ENCODE results near the gene GUCA1C.

The GUCA1C gene, protein sequence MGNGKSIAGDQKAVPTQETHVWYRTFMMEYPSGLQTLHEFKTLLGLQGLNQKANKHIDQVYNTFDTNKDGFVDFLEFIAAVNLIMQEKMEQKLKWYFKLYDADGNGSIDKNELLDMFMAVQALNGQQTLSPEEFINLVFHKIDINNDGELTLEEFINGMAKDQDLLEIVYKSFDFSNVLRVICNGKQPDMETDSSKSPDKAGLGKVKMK

GRCh38 chr3:108953700-108954099 is at the start of gene GUCA1C:
Gene GUCA1C, minus strand, starts transcription at chr3:108953879. Its CDS starts 117 bp downstream, at chr3:108953762.
- DNase-seq, result no peak

GRCh38 chr3:108998436-108998835 is 44.8 kb upstream of the GUCA1C start:
- DNase-seq, result no peak

DNA sequence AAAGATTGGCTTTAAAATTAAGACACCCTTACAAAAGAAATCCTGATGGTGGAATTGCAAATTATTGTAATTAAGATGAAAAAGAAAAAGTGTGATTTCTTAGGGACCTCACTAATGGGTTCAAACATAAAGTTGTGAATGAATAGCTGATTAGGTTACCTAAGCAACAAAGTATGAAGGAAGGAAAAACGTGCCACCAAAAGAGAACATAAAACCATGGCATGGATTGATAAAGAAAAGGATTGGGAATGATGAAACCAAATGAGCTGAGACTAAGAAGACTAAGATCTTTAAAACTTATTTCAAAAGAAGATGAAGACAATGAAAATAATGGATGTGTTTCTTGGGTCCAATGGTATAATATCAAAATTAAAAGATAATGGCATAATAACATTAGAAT is 32.2 kb upstream of the GUCA1C start:
- no peak for DNase-seq

DNA sequence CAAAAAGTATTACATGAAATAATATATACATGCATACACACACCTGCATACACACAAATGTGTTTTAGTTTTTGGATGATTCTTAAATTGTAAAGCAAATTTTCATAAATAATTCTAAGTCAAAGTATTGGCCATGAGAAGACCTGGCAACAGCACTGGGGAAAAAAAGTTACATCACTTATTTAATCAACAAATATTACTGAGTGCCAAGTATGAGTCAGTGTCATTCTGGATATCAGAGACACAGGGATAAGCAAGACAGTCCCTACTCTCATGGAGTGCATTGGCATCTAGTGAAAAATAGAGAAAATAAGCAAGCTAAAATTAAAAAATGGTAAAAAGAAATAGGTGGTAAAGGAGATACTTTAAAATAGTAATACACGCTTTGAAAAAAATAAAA is 29.4 kb upstream of the GUCA1C start:
- DNase-seq, result no peak

GRCh38 chr3:108976058-108976457 is 22.4 kb upstream of the GUCA1C start:
- no peak for DNase-seq

DNA sequence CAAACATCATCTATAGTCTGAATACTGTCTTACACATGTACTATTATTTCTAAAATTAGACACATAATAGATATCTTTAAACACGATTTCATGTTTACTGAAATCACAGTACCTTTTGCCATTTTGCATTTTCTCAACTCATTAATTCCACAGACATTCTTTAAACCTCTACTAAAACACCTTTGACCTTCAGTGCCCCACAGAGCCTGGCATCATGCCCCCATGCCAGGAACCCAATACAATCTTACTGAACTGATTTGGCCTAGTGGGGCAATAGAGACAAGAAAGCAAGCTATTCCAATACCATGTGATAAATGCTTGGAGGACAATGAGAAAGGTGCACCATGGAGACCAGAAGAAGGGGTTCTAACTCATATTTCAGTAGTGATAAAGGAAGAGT is 19.3 kb upstream of the GUCA1C start:
- DNase-seq, result no peak

DNA sequence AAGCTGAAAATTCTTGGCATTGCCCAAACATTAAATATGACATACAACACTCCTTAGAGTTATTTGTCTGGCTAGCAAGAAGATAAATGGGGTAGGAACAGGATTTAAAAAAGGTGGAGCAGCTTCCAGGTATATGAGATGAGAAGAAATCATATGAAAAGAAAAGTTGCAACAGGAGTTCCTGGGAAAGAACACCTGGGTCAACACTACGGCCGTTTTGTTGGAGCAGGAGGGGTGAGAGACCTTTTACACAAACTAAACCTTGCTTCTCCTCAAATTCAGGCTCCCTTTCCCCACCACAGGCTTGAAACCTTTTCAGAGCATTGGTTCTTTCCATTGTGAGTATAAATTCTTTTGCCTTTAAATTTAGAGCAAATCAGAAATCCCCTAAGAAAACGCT is 18.8 kb upstream of the GUCA1C start:
- no peak for DNase-seq

DNA sequence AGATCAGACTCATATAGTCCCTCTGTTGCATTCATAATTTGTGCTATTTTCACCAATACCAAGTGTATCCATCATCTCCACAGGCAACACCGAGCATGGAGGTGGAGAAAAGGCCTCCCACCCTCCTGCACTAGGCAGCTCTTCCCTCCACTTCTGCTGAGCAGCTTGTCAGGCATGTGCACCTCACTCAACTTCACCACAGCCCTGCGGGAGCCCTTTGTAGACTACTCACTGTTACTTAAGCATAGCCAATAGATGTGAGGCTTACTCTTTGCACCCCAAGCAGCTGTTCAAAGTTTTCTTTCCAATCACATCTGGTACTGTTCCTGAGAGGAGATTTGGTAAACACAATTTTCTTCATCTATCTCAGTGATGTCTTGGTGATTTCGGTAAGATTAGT is 16.9 kb upstream of the GUCA1C start:
- no peak for DNase-seq

DNA sequence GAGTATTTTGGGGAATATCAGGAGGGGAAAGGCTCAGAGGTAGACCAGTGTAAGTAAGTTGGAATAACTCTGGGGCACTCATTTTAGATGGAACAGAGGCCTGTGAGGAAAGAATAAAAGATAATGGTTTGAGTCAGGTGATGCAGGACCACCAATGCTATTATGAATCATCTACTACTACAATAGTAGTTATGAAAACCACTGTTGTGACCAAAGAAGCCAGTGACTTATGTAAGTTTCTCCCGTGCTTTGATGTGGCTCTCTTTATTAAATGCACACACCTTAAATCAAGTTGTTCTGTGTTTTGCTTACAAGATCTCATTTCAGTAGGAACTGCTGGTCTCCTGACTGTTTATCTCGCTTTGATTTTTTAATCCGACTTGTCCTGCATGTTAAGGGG is 13.1 kb upstream of the GUCA1C start:
- no peak for DNase-seq

DNA sequence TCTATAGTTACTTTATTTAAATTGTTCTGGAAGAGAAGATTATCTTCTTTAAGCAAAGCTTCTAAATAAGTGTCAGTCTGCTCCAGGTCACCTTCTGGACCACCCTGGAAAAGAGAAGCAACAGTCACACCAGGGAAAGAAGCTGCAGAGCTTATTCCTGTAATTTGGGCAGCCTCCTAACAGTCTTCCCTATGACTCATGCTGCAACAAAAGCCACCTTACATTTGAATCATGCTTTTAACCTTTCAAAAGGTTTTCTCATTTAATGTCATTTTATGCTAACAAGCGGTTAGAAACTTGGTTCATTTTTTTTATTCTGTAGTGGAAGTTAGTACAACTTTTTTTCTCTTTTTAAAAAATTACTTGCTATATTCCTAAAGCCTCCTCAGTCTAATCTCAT is 5.3 kb upstream of the GUCA1C start:
- DNase-seq, result no peak

DNA sequence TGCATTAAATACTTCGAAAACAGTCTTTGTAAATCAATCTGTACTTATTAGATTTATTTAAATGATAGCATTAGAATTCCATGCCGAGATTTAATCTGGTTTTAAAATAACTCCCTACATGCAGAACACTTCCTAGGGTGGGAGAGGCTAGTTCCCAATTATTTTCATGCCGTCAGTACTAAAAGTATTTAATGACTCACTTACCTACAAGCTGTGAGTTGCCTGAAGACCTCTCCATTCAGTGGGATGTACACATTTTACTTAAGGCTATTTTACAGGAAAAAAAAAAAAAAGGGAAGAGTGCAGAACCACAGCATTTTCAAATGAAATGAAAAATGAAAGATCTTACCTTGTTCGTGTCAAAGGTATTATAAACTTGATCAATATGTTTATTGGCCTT is 469 bp downstream of the GUCA1C start:
- no peak for DNase-seq

- DNase-seq, result no peak
These were observed 1.7 kb downstream of the GUCA1C start for GRCh38 chr3:108951820-108952501.

DNA sequence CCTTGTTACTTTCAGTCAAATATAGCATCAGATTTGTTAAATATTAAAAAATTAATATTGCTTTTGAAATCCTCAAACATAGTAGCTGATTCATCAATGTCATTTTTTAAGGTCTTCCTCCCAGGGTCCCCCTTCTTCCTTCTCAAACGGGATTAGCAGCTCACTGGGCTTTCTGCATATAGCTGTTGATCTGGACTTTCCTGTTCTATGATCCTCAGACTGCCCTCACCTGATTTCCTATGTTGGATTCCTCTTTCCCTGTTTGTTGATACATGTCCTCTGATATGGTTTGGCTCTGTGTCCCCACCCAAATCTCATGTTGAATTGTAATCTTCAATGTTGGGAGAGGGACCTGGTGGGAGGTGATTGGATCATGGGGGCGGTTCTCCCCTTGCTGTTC is 5.8 kb downstream of the GUCA1C start:
- no peak for DNase-seq

DNA sequence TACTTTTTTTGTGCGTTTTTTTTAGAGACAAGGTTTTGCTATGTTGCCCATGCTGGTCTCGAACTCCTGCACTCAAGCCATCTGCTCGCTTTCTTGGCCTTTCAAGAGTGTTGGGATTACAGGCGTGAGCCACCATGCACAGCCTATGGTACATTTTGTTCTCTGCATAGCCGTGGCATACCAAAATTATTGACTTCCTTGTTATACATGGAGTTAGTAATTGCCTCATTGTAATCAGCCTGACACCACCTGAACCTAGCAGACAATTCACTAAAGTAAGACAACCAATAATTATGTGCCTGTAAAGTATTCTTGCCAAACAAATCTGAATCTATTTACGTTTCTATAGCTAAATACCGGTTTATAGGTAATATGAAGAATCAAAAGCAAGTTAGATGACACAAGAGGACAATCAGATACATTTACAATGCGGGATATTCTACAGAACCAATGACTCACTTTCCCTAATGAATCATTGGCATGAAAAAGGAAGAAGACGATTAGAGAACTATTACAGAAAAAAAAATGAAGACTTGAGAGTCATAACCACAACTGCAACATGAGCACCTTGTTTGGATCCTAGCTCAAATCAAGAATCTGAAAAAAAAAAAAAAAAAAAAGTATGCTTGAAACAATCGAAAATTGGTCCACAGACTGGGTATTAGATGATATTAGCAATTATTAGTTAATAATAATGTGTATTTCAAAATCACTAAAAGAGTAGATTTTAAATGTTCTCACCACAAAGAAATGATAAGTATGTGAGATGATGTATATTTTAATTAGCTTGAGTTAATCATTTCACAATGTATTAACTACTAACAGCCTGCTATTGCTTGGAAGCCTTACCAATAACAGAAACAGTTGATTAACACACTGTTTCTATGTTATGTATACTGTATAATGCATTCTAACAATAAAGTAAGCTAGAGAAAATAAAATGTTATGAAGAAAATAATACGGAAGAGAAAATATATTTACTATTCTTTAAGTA is 7.1 kb downstream of the GUCA1C start:
- DNase-seq, result no peak

DNA sequence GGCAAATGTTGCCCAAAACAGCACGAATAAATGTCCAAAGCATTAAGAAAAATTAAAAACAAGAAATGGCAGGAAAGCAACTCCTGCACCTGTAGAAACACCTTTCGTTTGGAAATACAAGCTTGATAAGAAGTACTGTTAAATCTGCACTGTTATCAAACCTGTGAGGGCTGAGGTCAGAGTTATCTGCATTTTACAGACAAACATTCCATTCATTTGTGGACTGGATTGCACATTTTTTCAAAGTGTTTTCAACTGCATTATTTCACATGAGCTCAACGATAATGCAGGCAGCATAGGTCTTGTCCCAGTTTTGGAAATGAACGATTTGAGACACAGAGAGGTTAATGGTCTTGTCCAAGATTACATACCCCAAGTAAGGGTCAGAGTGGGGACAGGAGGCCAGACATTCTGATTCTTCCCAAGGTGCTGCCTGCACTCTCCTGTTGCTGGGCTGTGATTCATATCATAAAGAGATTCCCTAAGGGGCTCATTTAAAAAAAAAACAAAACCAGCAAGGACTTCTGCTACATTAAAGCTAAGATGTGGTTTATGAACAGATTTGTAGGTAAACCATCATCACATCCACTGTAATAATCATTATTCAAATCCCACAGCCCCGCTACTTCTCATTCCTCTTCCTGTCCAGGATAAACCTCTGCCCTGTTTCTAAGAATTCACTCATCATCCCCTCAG is 13.0 kb downstream of the GUCA1C start:
- DNase-seq, result no peak

- DNase-seq, result no peak
These were observed 13.5 kb downstream of the GUCA1C start for GRCh38 chr3:108940166-108940565.

DNA sequence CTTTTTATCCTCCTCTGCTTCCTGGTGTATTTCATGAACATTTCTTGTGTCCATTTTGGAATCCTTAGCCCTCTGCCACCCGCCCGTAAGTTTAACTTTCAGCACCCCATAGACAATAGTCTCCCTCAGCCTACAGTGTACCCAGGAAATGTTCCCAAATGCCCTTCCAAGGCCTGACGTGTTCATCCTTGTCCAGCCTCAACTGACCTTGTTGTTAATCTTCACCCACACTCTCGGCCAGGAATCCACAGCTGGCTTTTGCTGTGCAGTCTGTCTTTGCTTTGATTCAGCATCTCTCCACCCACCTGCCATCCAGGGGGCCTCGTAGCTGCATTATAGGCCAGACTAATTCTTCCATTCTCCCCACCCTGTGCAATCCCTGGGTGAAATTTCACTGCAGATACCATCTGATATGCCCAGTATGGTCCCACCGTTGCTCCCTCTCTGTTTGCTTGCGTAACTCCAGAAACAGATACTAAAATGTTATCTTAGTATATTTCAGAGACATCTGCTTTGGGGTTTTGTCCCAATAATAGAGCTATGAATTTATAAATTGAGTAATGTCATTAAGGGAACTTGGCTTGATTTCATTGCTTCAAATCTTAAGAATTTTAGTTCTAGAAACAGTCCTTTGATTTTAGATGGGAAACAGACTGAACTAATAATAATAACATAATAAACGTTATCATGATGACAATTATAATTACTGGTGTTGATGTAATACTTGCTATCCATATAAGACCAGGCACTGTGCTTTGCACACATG is 16.6 kb downstream of the GUCA1C start:
- no peak for DNase-seq

- DNase-seq, result no peak
These were observed 22.6 kb downstream of the GUCA1C start for GRCh38 chr3:108931035-108931434.

DNA sequence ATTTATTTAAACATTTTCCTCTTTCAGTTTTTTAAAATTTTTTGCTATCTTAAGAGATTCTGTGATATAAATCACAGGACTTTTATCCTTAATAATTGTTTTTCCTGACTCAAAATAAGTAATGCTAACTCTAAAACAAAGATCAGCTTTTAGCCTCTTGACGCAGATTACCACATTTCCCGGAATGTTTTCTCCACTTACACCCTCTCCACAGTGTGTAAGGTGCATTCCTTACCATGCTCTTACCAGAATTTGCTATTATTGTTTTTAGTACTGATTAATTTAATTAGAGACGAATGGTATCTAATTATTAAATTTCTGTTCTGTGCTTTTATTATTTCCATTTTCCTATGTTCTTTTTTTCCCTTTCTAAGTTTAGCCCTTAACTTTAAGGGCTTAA is 34.8 kb downstream of the GUCA1C start:
- DNase-seq, result no peak

- DNase-seq, result peak; percentile 47
These were observed 38.7 kb downstream of the GUCA1C start for GRCh38 chr3:108914774-108915641.

GRCh38 chr3:108909799-108910198 is 43.9 kb downstream of the GUCA1C start:
- DNase-seq, result no peak

Data from GDM1 (cell line).